ENCODE data around the gene S100A3. TPM values are rescaled to one million over a fixed set of nuclear protein-coding genes. Genes with fewer than 3 reads are reported as not detected.
A peak's percentile ranks its signal among the peaks of the same experiment; 100 is the strongest.
"Not testable (repeated sequence)": the region's sequence is repeated elsewhere in the genome, so short reads cannot be mapped to it uniquely, and the experiment has no call there.

The S100A3 gene
- total RNA-seq, 1 donor from 2014 or later, result not detected

- Mint-ChIP-seq H3K27me3 (ENCODE audit: unreplicated experiment) (no peaks in the 10 kb centered on the region), H3K4me3 (ENCODE audit: unreplicated experiment) (peak overlapping the region; percentile 0), H3K36me3 (ENCODE audit: unreplicated experiment) (no peaks in the 10 kb centered on the region), H3K4me1 (ENCODE audit: low read depth, unreplicated experiment) (peaks cover 17% of the 10 kb centered on the region), H3K9me3 (ENCODE audit: unreplicated experiment) (peaks cover 1% of the 10 kb centered on the region), H3K27ac (ENCODE audit: unreplicated experiment) (peak overlapping the region; percentile 60)
- no peak for DNase-seq
- no peak for TF ChIP-seq CTCF (IDR thresholded peaks at IDR 0.05; ENCODE audit: partially characterized antibody, unreplicated experiment)
Measured at GRCh38 chr1:153583976-153584375, 34.9 kb upstream of the S100A3 start.

GRCh38 chr1:153583514-153583913 is 34.5 kb upstream of the S100A3 start:
- not testable (repeated sequence) for DNase-seq; H3K9me3 Mint-ChIP-seq (ENCODE audit: unreplicated experiment); H3K36me3 Mint-ChIP-seq (ENCODE audit: unreplicated experiment); H3K27me3 Mint-ChIP-seq (ENCODE audit: unreplicated experiment); H3K4me3 Mint-ChIP-seq (ENCODE audit: unreplicated experiment)
- Mint-ChIP-seq H3K27ac (ENCODE audit: unreplicated experiment) (peak overlapping the region; percentile 94), H3K4me1 (ENCODE audit: low read depth, unreplicated experiment) (peaks cover 17% of the 10 kb centered on the region)

- DNase-seq; H3K27me3 Mint-ChIP-seq (ENCODE audit: unreplicated experiment); H3K36me3 Mint-ChIP-seq (ENCODE audit: unreplicated experiment); H3K27ac Mint-ChIP-seq (ENCODE audit: unreplicated experiment); H3K9me3 Mint-ChIP-seq (ENCODE audit: unreplicated experiment); H3K4me3 Mint-ChIP-seq (ENCODE audit: unreplicated experiment): not testable (repeated sequence)
- H3K4me1 Mint-ChIP-seq (ENCODE audit: low read depth, unreplicated experiment), result peaks cover 18% of the 10 kb centered on the region
Measured at GRCh38 chr1:153582836-153583235, 33.8 kb upstream of the S100A3 start.

- H3K4me3 Mint-ChIP-seq (ENCODE audit: unreplicated experiment), result no peak overlapping the region
- H3K27me3 Mint-ChIP-seq (ENCODE audit: unreplicated experiment), result no peaks in the 10 kb centered on the region
- no peak overlapping the region for H3K27ac Mint-ChIP-seq (ENCODE audit: unreplicated experiment)
- peaks cover 7% of the 10 kb centered on the region for H3K4me1 Mint-ChIP-seq (ENCODE audit: low read depth, unreplicated experiment)
- no peak for TF ChIP-seq CTCF (IDR thresholded peaks at IDR 0.05; ENCODE audit: partially characterized antibody, unreplicated experiment)
- no peaks in the 10 kb centered on the region for H3K36me3 Mint-ChIP-seq (ENCODE audit: unreplicated experiment)
- no peak for DNase-seq
- peaks cover 1% of the 10 kb centered on the region for H3K9me3 Mint-ChIP-seq (ENCODE audit: unreplicated experiment)
Measured at GRCh38 chr1:153578936-153579335, 29.9 kb upstream of the S100A3 start.

- no peak overlapping the region for H3K27ac Mint-ChIP-seq (ENCODE audit: unreplicated experiment)
- no peak for DNase-seq
- no peak overlapping the region for H3K4me3 Mint-ChIP-seq (ENCODE audit: unreplicated experiment)
Measured at GRCh38 chr1:153578490-153578889, 29.4 kb upstream of the S100A3 start.

GRCh38 chr1:153577624-153578051 is 28.6 kb upstream of the S100A3 start:
- Mint-ChIP-seq H3K36me3 (ENCODE audit: unreplicated experiment) (no peaks in the 10 kb centered on the region), H3K4me3 (ENCODE audit: unreplicated experiment) (no peak overlapping the region), H3K27ac (ENCODE audit: unreplicated experiment) (no peak overlapping the region), H3K27me3 (ENCODE audit: unreplicated experiment) (no peaks in the 10 kb centered on the region), H3K4me1 (ENCODE audit: low read depth, unreplicated experiment) (peaks cover 4% of the 10 kb centered on the region), H3K9me3 (ENCODE audit: unreplicated experiment) (no peaks in the 10 kb centered on the region)
- DNase-seq, result no peak
- TF ChIP-seq CTCF (IDR thresholded peaks at IDR 0.05; ENCODE audit: partially characterized antibody, unreplicated experiment), result no peak

More at GRCh38 chr1:153578490-153578889, 29.4 kb upstream of the S100A3 start:
- no peak for TF ChIP-seq CTCF (IDR thresholded peaks at IDR 0.05; ENCODE audit: partially characterized antibody, unreplicated experiment)
- H3K4me1 Mint-ChIP-seq (ENCODE audit: low read depth, unreplicated experiment), result peaks cover 4% of the 10 kb centered on the region
- H3K27me3 Mint-ChIP-seq (ENCODE audit: unreplicated experiment), result no peaks in the 10 kb centered on the region
- H3K9me3 Mint-ChIP-seq (ENCODE audit: unreplicated experiment), result no peaks in the 10 kb centered on the region
- no peaks in the 10 kb centered on the region for H3K36me3 Mint-ChIP-seq (ENCODE audit: unreplicated experiment)

Data from glutamatergic neuron (in vitro differentiated cells).